H9 (cell line): ENCODE data around the gene SMAD6. TPM values are rescaled to one million over a fixed set of nuclear protein-coding genes. Genes with fewer than 3 reads are reported as not detected.
A peak's percentile ranks its signal among the peaks of the same experiment; 100 is the strongest.

Source experiments
- DNase-seq: peaks from one replicate; pipeline ENCODE4 v3.0.0-alpha.2; 2017
- H2AFZ ChIP-seq: one replicate; pipeline ENCODE4 v1.6.1; 2013; ENCODE audit warnings: mild to moderate bottlenecking, low read length, control low read depth, moderate library complexity
- H2AK5ac ChIP-seq: 2 replicates; pipeline ENCODE4 v1.6.1; 2013; ENCODE audit warnings: low read length, control low read depth, mixed read lengths; ENCODE audit not compliant: insufficient read length
- H2BK120ac ChIP-seq: one replicate; pipeline ENCODE4 v1.6.1; 2013; ENCODE audit warnings: low read depth, mild to moderate bottlenecking, low read length, control low read depth, inconsistent platforms; ENCODE audit not compliant: poor library complexity, severe bottlenecking
- H2BK12ac ChIP-seq: 2 replicates; pipeline ENCODE4 v1.6.1; 2013; ENCODE audit warnings: low read length, control low read depth, mixed read lengths, low read depth; ENCODE audit not compliant: insufficient read length
- H2BK15ac ChIP-seq: 2 replicates; pipeline ENCODE4 v1.6.1; 2013; ENCODE audit warnings: low read depth, low read length, control low read depth
- H2BK20ac ChIP-seq: one replicate; pipeline ENCODE4 v1.6.1; 2013; ENCODE audit warnings: low read depth, mild to moderate bottlenecking, low read length, control low read depth, inconsistent platforms; ENCODE audit not compliant: poor library complexity, severe bottlenecking
- H2BK5ac ChIP-seq: 2 replicates; pipeline ENCODE4 v1.6.1; 2013; ENCODE audit warnings: low read length, control low read depth, mixed read lengths; ENCODE audit not compliant: insufficient read length
- H3K14ac ChIP-seq: 2 replicates; pipeline ENCODE4 v1.6.1; 2013; ENCODE audit warnings: low read length, control low read depth; ENCODE audit not compliant: insufficient read depth
- H3K18ac ChIP-seq: 2 replicates; pipeline ENCODE4 v1.6.1; 2013; ENCODE audit warnings: low read depth, mild to moderate bottlenecking, mixed read lengths, low read length, control low read depth; ENCODE audit not compliant: insufficient read length
- H3K23ac ChIP-seq: 2 replicates; pipeline ENCODE4 v1.6.1; 2013; ENCODE audit warnings: low read length, control low read depth, mixed read lengths, low read depth; ENCODE audit not compliant: insufficient read length
- H3K23me2 ChIP-seq: 2 replicates; pipeline ENCODE4 v1.6.1; 2013; ENCODE audit warnings: low read depth, mild to moderate bottlenecking, mixed read lengths, low read length, control low read depth; ENCODE audit not compliant: insufficient read length, poor library complexity, severe bottlenecking
- H3K27ac ChIP-seq: 2 replicates; pipeline ENCODE4 v1.5.1; 2013; ENCODE audit warnings: low read length, control low read depth, mixed read lengths, low read depth; ENCODE audit not compliant: insufficient read length
- H3K27me3 ChIP-seq: 2 replicates; pipeline ENCODE4 v1.6.1; 2013; ENCODE audit warnings: low read length, control low read depth, inconsistent platforms; ENCODE audit not compliant: insufficient read depth
- H3K4ac ChIP-seq: 2 replicates; pipeline ENCODE4 v1.6.1; 2013; ENCODE audit warnings: low read depth, mild to moderate bottlenecking, control low read depth, inconsistent platforms, low read length, moderate library complexity
- H3K4me1 ChIP-seq: 2 replicates; pipeline ENCODE4 v1.6.1; 2013; ENCODE audit warnings: low read length, control low read depth, inconsistent platforms; ENCODE audit not compliant: insufficient read depth
- H3K4me2 ChIP-seq: 2 replicates; pipeline ENCODE4 v1.6.1; 2013; ENCODE audit warnings: low read length, control low read depth, mixed read lengths; ENCODE audit not compliant: insufficient read length, insufficient read depth
- H3K56ac ChIP-seq: 2 replicates; pipeline ENCODE4 v1.6.1; 2013; ENCODE audit warnings: low read depth, mild to moderate bottlenecking, mixed read lengths, low read length, control low read depth; ENCODE audit not compliant: insufficient read length
- H3K79me1 ChIP-seq: 2 replicates; pipeline ENCODE4 v1.6.1; 2013; ENCODE audit warnings: low read depth, mild to moderate bottlenecking, moderate library complexity, low read length, control low read depth, inconsistent platforms; ENCODE audit not compliant: insufficient read depth, poor library complexity, severe bottlenecking
- H3K79me2 ChIP-seq: 2 replicates; pipeline ENCODE4 v1.6.1; 2013; ENCODE audit warnings: low read length, control low read depth, inconsistent platforms; ENCODE audit not compliant: insufficient read depth
- H3K9ac ChIP-seq: 2 replicates; pipeline ENCODE4 v1.6.1; 2013; ENCODE audit warnings: low read length, control low read depth, mixed read lengths; ENCODE audit not compliant: insufficient read length; ENCODE audit errors: extremely low read depth
- H3K9me3 ChIP-seq: one replicate; pipeline ENCODE4 v1.6.1; 2013; ENCODE audit warnings: low read depth, low read length, inconsistent platforms; ENCODE audit not compliant: control insufficient read depth
- H3T11ph ChIP-seq: one replicate; pipeline ENCODE4 v1.6.1; 2013; ENCODE audit warnings: mild to moderate bottlenecking, low read length, control low read depth, inconsistent platforms
- H4K20me1 ChIP-seq: one replicate; pipeline ENCODE4 v1.6.1; 2013; ENCODE audit not compliant: control insufficient read depth, insufficient read length, insufficient read depth
- H4K5ac ChIP-seq: 2 replicates; pipeline ENCODE4 v1.6.1; 2013; ENCODE audit warnings: low read depth, mild to moderate bottlenecking, mixed read lengths, low read length, control low read depth; ENCODE audit not compliant: insufficient read length
- H4K8ac ChIP-seq: replicated peaks from 2 replicates; pipeline ENCODE4 v1.6.1; 2013; ENCODE audit warnings: low read length, control low read depth, mixed read lengths, low read depth; ENCODE audit not compliant: insufficient read length
- H4K91ac ChIP-seq: 2 replicates; pipeline ENCODE4 v1.6.1; 2013; ENCODE audit warnings: low read depth, mild to moderate bottlenecking, moderate library complexity, mixed read lengths, low read length, control low read depth; ENCODE audit not compliant: insufficient read length
- H3K27ac Mint-ChIP-seq, 3 experiments: 2 replicates in 2 of 3; 3 replicates in 1 of 3; pipeline ENCODE4 v1.8.0; 2020 to 2021; ENCODE audit warnings: mixed read lengths in 3 of 3, mild to moderate bottlenecking in 1 of 3, moderate library complexity in 1 of 3
- H3K27me3 Mint-ChIP-seq: 2 replicates; pipeline ENCODE4 v1.8.0; 2021; ENCODE audit warnings: low read depth, mild to moderate bottlenecking, moderate library complexity, mixed read lengths
- H3K36me3 Mint-ChIP-seq, 3 experiments: 2 replicates in 2 of 3; 3 replicates in 1 of 3; pipeline ENCODE4 v1.8.0; 2020 to 2021; ENCODE audit warnings: low read depth in 3 of 3, mixed read lengths in 3 of 3; ENCODE audit not compliant: insufficient read depth in 1 of 3
- H3K4me1 Mint-ChIP-seq, 2 experiments: 2 replicates each; pipeline ENCODE4 v1.8.0; 2020; ENCODE audit warnings: mixed read lengths in 2 of 2
- H3K4me3 Mint-ChIP-seq, 2 experiments: 2 replicates in 1 of 2; 3 replicates in 1 of 2; pipeline ENCODE4 v1.8.0; 2020 to 2021; ENCODE audit warnings: mild to moderate bottlenecking in 2 of 2, mixed read lengths in 2 of 2, moderate library complexity in 1 of 2
- H3K9me3 Mint-ChIP-seq, 2 experiments: 2 replicates in 1 of 2; 3 replicates in 1 of 2; pipeline ENCODE4 v1.8.0; 2020; ENCODE audit warnings: mild to moderate bottlenecking in 2 of 2, mixed read lengths in 2 of 2, moderate library complexity in 1 of 2
- CTCF ChIP-seq: fragments of 200-600 bp; sonication (generic); conservative IDR thresholded peaks from 3 replicates; pipeline ENCODE4 v1.8.0; 2021; ENCODE audit warnings: antibody characterized with exemption, mild to moderate bottlenecking
- WGBS: extraction: QIAGEN DNeasy Blood & Tissue Kit; methylation state at CpG from one replicate; pipeline ENCODE4 v1.1.7; 2013; ENCODE audit warnings: missing lambda C conversion rate, low lambda C conversion rate, mixed read lengths; ENCODE audit not compliant: insufficient read length; ENCODE audit errors: extremely low coverage; 5-methylcytosine and 5-hydroxymethylcytosine counted together
- total RNA-seq: library from RNA; stranded (reverse); gene quantifications from 2 replicates; pipeline ENCODE4 v1.2.1, GENCODE V29; 2021

The SMAD6 gene
- total RNA-seq, 1 experiment from 2014 or later: 6.0 TPM

- H3K27me3 ChIP-seq: peaks cover 14% of the 10 kb centered on the region
- H3K4me1 ChIP-seq: 0 out of 2 replicates have a peak, but pooled peaks cover 2% of the 10 kb centered on the region
- H3K56ac ChIP-seq: no peak overlapping the region
- no peak overlapping the region for H3K9ac ChIP-seq
- no peak overlapping the region for H3K18ac ChIP-seq
- H4K20me1 ChIP-seq: no peaks in the 10 kb centered on the region
- no peak overlapping the region for H2AK5ac ChIP-seq
- H3K23ac ChIP-seq: no peak overlapping the region
- peaks cover 0 to 1% of the 10 kb centered on the region in 2 experiments; a peak in 2 of 5 replicates for H3K9me3 Mint-ChIP-seq
- DNase-seq: no peak
- H3T11ph ChIP-seq: no peak overlapping the region
- H4K8ac ChIP-seq: no peak overlapping the region
- no peak overlapping the region for H2AFZ ChIP-seq
- peak overlapping the region; percentile 79 to 93 for H3K4me3 Mint-ChIP-seq
- H3K27me3 Mint-ChIP-seq: peaks cover 27% of the 10 kb centered on the region
- H3K4me2 ChIP-seq: peak overlapping the region; percentile 89
- no peak overlapping the region for H2BK15ac ChIP-seq
- H2BK20ac ChIP-seq: no peak overlapping the region
- WGBS: no CpG with 5 or more reads among the region's 95 CpGs
- no peaks in the 10 kb centered on the region for H3K9me3 ChIP-seq
- no peak overlapping the region for H2BK120ac ChIP-seq
- H2BK5ac ChIP-seq: no peak overlapping the region
- TF ChIP-seq CTCF: no peak
- H3K23me2 ChIP-seq: peaks cover 22% of the 10 kb centered on the region
- H3K79me2 ChIP-seq: no peaks in the 10 kb centered on the region
- peaks cover 36 to 54% of the 10 kb centered on the region in 2 experiments for H3K4me1 Mint-ChIP-seq
- H3K14ac ChIP-seq: 0 out of 2 replicates have a peak overlapping the region, but pooled peaks have one; percentile 6
- H3K27ac ChIP-seq: no peak overlapping the region
- no peak overlapping the region for H2BK12ac ChIP-seq
- no peak overlapping the region for H4K91ac ChIP-seq
- H4K5ac ChIP-seq: no peak overlapping the region
- H3K4ac ChIP-seq: no peak overlapping the region
- H3K36me3 Mint-ChIP-seq: peaks cover 0 to 6% (median 0%) of the 10 kb centered on the region in 3 experiments; a peak in 3 of 7 replicates
- H3K27ac Mint-ChIP-seq: peak overlapping the region in 2 of 3 experiments; percentile 35 to 40; a peak in 2 of 7 replicates
- no peaks in the 10 kb centered on the region for H3K79me1 ChIP-seq
These were observed 927 bp downstream of the SMAD6 start for GRCh38 chr15:66702787-66703539.
